ENCODE data around the gene VWCE. TPM values are rescaled to one million over a fixed set of nuclear protein-coding genes. Genes with fewer than 3 reads are reported as not detected.

The VWCE gene
- polyA plus RNA-seq (ENCODE audit: insufficient read length in 10 of 10), result 10 to 100 TPM in 1 of 10 donors, 1 to 10 TPM in 9; 3.3 to 16.1 (median 6.8) TPM
- long read RNA-seq, donor 1, result 0 reads
- long read RNA-seq, donor 2, partial matches to known transcripts, result 0 of 1 reads
- long read RNA-seq, donor 2, other reads (novel, unspliced or antisense), result 0 of 1 reads
- long read RNA-seq, donor 3, result 0 reads
- long read RNA-seq, donor 4, result 0 reads
- long read RNA-seq, donor 5, partial matches to known transcripts, result 0 of 1 reads
- long read RNA-seq, donor 5, other reads (novel, unspliced or antisense), result 0 of 1 reads
- long read RNA-seq, donor 6, result 0 reads
- long read RNA-seq, donor 7, partial matches to known transcripts, result 0 of 1 reads
- long read RNA-seq, donor 7, other reads (novel, unspliced or antisense), result 0 of 1 reads
- long read RNA-seq, donor 8, result 0 reads
- long read RNA-seq, donor 9, result 0 reads

- peak; percentile 54 to 87 (median 55) for DNase-seq
These were observed at the start of gene VWCE for GRCh38 chr11:61294717-61295595. VWCE (minus strand) TSS chr11:61295316; CDS start chr11:61295037, 279 bp downstream.

DNA sequence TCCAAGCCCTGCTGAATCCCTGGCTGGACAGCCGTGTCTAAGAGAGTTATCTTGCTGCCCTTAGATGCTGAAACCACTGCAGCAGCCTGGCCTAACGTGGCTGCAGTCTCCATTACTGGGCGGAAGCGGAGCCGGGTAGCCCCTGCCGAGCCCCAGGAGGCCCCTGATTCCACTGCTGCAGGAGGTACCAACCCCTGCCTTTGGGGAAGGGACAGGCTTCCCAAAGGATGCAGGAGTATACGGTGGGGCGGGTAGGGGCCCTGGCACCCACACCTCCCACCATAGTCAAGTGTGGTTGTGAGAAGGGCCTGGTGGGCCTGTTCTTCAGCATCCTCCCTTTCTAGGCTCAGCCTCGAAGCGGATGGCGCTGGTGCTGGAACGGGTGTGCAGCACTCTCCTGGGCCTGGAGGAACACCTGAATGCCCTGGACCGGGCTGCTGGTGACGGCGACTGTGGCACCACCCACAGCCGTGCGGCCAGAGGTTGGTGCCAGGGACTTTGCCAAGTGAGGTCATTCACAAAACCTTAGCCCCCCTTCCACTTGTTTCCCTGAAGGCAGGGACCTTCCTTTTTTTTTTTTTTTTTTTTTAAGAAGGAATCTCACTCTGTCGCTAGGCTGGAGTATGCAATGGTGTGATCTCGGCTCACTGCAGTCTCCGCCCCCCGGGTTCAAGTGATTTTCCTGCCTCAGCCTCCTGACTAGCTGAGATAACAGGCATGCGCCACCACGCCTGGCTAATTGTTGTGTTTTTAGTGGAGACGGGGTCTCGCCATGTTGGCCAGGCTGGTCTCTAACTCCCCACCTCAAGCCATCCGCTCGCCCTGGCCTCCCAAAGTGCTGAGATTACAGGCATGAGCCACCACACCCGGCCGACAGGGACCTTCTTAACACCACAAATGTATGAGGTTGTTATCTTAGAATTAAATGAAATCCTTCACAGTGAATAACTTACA lies 49.0 kb upstream of the VWCE start:
- DNase-seq, result no peak

- DNase-seq, result no peak
These were observed 47.2 kb upstream of the VWCE start for GRCh38 chr11:61342207-61342803.

DNA sequence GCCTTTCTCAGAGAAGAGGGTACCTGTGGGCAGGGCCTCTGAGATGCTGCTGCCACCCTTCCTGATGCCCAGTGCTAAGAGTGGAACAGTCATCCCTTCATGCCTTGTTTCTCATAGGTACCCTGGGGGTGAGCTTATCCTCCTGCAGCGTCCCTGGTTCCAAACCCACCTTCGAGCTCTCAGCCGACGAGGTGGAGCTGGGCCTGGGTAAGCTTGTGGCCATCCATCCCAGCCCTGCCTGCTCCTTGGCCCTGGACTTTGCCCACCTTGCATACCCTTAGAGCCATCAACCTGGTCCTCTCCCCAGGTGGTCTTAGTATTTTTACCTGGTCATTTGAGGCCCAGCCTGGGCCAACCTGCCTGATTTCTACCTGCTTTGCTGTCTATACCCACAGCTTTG lies 46.6 kb upstream of the VWCE start:
- no peak for DNase-seq

- no peak for DNase-seq
These were observed 45.9 kb upstream of the VWCE start for GRCh38 chr11:61340979-61341378.

- DNase-seq, result no peak
These were observed 44.4 kb upstream of the VWCE start for GRCh38 chr11:61339490-61339878.

DNA sequence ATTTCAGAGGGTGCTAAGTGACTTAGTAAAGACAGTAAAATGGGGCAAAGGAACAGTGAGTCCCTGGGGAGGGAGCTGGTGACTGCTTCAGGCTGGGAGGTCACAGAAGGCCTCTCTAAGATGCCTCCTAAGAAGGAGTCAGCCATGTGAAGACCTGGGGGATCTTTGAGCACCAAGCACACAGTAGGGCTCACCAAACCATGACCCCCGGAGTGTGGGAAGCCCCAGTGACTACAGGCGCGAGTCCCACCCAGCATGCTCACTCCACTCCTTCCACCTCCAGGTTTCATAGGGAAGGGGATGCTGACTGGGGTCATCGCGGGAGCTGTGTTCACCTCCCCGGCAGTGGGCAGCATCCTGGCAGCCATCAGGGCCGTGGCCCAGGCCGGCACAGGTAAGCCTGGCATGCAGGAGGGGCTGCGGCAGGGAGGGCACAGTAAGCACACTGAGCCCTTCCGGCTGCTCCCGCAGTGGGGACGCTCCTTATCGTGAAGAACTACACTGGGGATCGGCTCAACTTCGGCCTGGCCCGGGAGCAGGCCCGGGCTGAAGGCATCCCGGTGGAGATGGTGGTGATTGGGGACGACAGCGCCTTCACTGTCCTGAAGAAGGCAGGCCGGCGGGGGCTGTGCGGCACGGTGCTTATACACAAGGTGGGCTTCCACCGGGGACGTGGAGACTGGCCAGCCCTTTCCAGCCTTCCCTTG lies 43.8 kb upstream of the VWCE start:
- no peak for DNase-seq

GRCh38 chr11:61337706-61338470 lies 42.8 kb upstream of the VWCE start:
- no peak for DNase-seq

- peak; percentile 54 to 88 (median 82) for DNase-seq
These were observed 41.2 kb upstream of the VWCE start for GRCh38 chr11:61336171-61336935.

DNA sequence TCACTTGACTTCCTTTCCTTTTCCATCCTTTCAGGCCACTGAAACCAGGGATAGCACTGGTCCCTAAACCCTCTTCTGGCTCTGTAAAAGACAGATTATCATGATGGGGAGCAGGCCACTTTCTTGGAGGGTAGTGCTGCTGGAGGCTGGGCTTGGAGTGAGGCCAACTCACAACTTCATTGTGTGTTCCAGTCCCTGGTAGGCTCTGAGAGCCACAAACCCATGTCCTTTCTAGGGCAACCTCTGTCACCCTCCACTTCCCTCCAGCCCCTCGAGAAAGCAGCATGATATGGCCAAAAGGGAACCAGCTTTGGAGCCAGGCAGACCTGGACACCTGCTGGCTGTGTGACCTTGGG lies 40.2 kb upstream of the VWCE start:
- no peak for DNase-seq

GRCh38 chr11:61334434-61335354 lies 39.6 kb upstream of the VWCE start:
- peak in 1 of 3 donors; percentile 23 for DNase-seq

DNA sequence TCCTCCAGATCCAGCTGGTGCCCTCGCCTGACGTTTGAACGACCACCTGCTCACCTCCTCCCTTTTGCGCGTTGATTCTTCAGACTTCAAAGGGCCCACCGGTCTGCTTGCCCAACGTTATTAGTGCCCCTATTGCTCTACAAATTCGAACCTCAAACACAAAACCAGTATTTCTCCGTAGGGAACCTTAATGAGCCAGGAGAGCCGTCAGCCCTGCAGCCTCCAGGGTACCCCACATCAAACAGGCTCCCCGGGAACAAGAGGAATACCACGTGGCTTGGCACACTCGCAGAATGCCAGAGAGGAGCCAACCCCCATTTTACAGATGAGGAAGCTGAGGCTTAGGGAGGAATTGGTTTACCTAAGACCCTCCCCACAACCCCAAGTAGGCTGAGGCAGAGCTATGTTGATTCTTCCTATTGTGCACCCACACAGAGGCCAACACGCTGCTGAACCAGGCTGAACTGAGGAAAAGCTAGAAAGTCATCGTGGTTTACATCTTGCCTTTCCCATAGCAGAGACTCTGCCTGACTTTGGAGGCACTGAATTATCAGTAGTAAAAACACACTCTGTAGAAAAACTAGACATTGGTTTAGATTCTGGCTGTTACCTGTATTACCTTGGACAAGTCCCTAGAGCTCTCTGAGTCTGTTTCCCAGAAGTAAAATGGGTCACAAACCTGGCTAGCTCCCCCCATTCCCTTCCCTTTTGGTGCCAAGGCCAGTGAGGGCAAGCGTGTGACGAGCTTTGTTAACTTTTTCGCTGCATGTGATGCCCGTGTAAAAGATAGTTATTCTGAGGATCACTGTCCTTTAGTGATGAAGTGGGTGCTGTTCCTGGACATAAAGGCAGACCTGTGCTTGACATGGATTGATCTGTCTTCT lies 38.7 kb upstream of the VWCE start:
- no peak for DNase-seq

- peak; percentile 95 to 98 (median 95) for DNase-seq
These were observed 37.9 kb upstream of the VWCE start, which contains the start of the genes DDB1 and TKFC for GRCh38 chr11:61332797-61333549. DDB1 (minus strand) TSS chr11:61333105; CDS start chr11:61332968, 137 bp downstream. TKFC (plus strand) TSS chr11:61333228; CDS start chr11:61334729, 1,501 bp downstream.

- peak in 1 of 3 donors; percentile 59 for DNase-seq
These were observed 37.2 kb upstream of the VWCE start for GRCh38 chr11:61332281-61332796.

DNA sequence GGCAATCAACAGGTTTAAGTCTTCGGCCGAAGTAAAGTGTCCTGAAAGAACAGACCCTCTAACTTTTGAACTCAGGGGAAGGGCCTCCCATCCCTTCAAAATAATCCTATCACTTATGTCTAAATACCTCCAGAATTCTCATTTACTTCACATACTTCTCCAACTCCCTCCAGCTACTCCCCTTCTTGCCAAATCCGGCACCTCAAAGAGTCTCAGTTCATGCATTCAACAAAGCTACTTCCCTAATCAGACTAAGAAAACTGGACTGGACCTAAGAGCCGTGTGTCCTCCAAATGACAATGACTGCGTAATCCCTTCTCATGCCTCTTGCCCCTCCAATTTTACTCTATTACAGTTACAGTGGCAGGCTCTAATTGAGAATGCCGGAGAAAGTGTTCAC lies 36.5 kb upstream of the VWCE start:
- DNase-seq, result no peak
